ENCODE results near the gene TAAR1.
"Not testable (repeated sequence)": the region's sequence is repeated elsewhere in the genome, so short reads cannot be mapped to it uniquely, and the experiment has no call there.

TAAR1 gene

DNA sequence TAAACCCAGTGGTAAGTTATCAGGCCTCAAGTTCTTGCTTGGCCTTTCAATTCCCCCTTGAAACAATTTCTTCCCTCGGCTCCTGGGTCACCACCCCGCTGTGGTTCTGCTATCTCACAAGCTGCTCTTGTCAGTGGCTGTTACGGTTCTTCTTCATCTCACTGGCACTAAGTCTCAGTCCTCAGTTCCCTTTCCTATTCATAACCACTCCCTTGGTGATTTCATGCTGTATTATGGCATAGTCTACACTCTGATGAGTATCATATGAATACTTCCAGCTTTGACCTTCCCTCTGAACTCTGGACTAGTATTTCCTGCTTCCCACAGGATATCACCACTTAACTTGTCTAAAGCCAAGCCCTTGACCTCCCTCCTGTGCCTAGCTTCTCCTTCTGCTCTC is 7.9 kb downstream of the TAAR1 start:
- no peak for DNase-seq

DNA sequence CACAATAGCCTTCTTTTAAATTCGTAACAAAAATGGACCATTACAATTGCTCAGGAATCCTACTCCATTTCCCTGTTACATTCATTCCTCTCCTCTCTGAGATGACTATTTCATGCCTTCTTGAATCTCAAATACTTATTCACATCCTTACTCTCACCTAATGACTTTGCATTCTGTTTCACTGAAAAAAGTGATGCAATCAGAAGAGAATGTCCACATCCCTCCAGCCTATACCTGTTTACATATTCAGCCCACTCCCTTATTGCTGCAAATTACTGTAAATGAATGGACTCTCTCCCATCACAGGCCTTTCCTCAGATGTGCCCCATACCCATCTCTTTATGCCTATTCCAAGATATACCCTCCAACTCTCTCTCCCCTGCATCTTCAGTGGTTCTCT is 8.6 kb downstream of the TAAR1 start:
- DNase-seq: no peak

DNA sequence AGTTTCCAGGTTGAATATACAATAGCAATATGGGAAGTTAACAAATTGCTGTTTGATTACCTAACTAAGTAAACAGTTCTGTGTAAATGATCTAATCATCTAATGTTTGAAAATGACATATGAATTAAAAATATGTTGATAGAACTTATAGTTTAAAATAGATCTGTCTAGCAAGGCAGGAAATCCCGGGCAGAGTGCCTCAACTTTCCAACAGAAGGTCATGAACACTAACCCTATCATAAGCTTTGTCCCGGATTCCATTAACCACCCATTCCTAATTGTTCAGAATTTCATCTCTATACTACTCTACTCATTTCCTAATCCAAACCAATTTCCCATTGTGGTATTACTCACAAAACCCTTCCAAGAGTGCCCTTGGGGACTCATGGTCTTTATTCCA is 10.2 kb downstream of the TAAR1 start:
- DNase-seq: no peak

DNA sequence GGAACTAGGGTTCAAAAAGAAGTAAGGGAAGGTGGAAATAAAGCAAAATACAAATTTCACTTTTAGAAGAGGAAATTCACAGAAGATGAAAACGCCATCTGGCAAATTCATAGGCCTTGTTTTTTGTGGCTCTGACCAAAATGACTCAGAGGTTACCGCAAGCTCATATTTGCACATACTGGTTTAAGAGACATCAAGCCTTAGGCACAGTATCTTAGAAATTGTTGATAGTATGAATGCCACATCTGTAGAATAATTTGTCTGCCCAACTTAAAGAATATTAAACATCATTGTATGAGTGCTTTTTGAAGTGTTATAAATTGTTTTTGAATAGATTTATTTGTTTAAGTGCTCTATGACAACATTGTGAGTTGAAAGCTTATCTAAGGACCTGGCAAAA is 10.6 kb downstream of the TAAR1 start:
- DNase-seq: no peak

- no peak for DNase-seq
Measured at GRCh38 chr6:132643547-132643946, 15.4 kb downstream of the TAAR1 start.

GRCh38 chr6:132637135-132637534 is 21.8 kb downstream of the TAAR1 start:
- not testable (repeated sequence) for DNase-seq

DNA sequence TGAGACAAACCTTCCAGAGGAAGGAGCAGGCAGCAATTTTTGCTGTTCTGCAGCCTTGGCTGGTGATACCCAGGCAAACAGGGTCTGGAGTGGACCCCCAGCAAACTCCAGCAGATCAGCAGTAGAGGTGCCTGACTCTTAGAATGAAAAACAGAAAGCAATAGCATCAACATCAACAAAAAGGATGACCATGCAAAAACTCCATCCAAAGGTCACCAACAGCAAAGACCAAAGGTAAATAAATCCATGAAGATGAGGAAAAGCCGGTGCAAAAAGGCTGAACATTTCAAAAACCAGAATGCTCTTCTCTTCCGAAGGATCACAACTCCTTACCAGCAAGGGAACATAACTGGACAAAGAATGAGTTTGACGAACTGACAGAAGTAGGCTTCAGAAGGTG is 23.1 kb downstream of the TAAR1 start:
- DNase-seq: not testable (repeated sequence)

DNA sequence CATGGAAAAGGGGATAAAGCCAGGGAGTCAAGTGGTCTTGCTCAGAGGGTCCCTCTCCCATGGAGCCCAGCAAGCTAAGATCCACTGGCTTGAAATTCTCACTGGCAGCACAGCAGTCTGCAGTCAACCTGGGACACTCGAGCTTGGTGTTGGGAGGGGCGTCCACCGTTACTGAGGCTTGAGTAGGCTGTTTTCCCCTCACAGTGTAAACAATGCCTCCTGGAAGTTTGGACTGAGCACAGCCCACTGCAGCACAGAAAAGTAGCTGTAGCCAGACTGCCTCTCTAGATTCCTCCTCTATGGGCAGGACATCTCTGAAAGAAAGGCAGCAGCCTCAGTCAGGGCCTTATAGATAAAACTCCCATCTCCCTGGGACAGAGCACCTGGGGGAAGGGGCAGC is 23.7 kb downstream of the TAAR1 start:
- DNase-seq: not testable (repeated sequence)

GRCh38 chr6:132634796-132635195 is 24.2 kb downstream of the TAAR1 start:
- DNase-seq: no peak

DNA sequence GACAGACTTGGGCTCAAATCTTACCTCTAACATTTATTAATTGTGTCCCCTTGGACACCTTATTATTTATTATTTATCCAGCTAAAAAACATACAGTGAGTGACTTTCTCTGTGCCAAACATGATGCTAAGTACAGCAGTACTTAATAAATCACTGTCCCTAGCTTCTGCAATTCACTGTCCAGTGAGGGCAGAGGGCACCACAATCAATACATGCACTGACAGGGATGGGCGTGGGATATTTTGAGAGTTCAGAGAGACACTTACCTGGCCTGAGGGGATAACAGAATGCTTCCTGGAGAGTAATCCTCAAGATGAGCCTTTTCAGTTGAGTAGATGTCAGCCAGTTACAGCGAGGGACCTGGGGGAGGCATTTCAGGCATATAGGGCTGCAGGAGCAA is 25.6 kb downstream of the TAAR1 start:
- no peak for DNase-seq

- DNase-seq: no peak
Measured at GRCh38 chr6:132624175-132624574, 34.8 kb downstream of the TAAR1 start, which contains the start of gene TAAR2. TSS of gene TAAR2 (minus strand) at chr6:132624275. CDS start at chr6:132624275, 0 bp downstream.

DNA sequence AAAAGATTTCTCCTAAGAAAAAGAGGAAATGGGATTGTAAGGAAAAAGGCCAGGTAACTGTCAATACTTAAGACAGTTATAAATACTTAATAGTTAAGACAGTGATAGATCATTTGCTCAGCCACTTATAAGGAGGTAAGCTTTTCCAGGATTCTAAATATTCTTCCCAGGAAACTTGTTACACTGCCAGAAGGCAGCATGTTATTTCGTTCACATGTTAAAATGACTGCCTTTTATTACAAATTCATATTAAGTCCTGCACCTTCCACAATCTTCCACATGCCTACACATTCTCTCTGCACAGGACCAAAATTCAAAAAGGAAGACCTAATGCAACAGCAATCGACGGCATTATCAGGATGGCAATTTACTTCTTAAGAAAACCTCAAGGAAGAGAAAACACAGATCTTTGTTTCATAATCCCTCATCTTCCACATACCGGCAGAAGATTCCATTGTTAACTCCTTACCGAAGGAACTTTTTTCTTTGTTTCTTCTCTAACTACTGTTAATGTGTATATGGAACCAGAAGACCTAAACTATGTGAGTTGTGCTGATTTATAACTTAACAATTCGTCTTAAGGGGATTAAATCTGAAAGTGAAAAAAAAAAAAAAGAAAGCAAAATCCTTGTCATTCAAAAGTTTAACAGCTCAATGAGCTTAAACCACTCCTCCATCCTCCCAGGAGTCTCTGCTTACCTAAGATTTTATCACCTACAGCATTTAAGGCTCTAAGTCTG is 35.7 kb downstream of the TAAR1 start:
- no peak for DNase-seq

GRCh38 chr6:132616677-132617076 is 42.3 kb downstream of the TAAR1 start:
- no peak for DNase-seq

GRCh38 chr6:132614554-132614953 is 44.4 kb downstream of the TAAR1 start:
- DNase-seq: no peak

DNA sequence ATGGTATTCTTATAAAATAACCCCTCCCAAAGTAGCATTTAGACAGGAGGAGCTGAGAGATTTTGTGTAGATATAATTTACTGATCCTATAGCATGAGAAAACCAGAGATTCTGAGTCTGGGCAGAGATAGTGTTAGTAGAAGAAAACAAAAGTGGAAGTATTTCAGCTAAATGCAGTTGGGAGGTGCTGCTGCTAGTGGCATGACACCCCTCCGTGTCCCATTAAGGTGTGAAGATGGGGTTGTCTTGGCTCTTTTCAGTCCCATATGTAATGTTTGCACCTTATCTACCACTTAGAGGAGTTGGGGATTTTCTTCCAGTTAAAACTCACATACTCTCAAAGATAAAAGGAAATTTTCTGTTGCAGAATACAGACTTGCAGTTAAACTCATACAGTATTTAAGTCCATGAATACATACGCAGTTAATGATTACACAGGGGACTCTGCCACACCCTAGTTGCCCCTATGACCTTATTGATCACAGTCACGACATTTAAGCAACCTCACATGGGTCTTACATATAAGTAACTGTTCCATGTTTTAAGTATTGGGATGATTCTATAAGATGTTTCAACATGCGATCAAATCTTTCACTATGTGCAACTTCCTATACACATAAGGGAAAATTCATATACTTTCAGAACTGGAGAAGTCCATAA is 46.4 kb downstream of the TAAR1 start:
- DNase-seq: no peak

GRCh38 chr6:132611616-132612015 is 47.4 kb downstream of the TAAR1 start:
- DNase-seq: no peak

- DNase-seq: no peak
Measured at GRCh38 chr6:132607544-132608233, 51.3 kb downstream of the TAAR1 start.

DNA sequence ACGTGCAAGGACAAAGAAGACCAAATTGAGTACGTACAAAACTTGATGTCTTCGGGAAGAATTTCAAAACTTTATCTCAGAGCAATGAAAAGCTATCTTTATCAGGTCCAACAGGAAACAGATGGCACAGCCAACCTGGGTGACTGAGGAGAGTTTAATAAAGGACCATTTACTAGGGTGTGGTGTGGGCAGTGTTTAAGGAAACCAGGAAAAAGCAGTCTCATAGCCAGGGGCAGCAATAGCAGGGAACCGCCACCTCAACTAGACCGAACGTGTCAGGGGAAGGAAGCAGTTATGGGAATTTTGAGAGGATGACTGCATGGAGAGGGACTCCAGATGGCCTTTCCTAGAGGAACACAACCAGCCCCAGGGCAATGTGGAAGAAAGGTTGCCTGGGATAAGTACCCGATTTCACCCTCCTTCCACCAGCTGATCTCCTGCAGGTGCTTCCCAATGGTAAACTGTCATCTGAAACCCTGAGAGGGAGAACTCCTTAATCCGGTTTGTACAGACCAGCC is 54.3 kb downstream of the TAAR1 start:
- no peak for DNase-seq

DNA sequence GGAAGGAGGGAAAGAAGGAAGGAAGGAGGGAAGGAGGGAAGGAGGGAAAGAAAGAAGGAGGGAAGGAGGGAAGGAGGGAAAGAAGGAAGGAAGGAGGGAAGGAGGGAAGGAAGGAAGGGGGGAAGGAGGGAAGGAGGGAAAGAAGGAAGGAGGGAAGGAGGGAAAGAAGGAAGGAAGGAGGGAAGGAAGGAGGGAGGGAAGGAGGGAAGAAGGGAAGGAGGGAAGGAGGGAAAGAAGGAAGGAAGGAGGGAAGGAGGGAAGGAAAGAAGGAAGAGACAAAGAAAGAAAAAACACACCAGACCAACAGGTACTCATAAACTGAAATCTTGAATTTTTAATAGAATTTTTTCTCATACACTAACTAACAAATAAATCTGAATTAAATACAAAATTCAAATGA is 58.1 kb downstream of the TAAR1 start:
- DNase-seq: not testable (repeated sequence)

- no peak for DNase-seq
Measured at GRCh38 chr6:132598473-132598872, 60.5 kb downstream of the TAAR1 start.

DNA sequence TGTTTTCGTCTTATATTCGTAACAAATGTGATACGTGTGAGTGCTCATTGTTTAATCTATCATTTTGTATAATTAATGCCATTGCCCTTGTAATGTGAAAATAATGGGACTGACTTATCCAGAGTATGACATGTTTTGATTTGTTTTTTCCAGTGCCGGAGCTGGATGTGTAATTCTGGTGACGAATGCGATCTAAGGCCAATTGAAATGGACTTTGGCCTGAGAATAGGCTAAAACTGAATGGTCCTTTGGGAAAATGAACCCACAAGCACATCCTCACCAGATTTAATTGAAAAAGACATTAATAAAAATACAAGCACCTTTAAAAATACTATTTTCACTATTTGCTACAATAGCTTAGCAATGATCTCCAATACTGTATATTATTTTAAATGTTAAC is 62.8 kb downstream of the TAAR1 start:
- DNase-seq: no peak

Data from stimulated activated CD4-positive, alpha-beta T cell treated with anti-CD3 and anti-CD28 coated beads, Interleukin-2, amount 100 ng/mL, for 48 hours (primary cell).